ENCODE results near the gene MRPS26. TPM values are rescaled to one million over a fixed set of nuclear protein-coding genes. Genes with fewer than 3 reads are reported as not detected.

Gene MRPS26
- total and polyA plus RNA-seq, 2 donors: 18.3 to 97.4 TPM

DNA sequence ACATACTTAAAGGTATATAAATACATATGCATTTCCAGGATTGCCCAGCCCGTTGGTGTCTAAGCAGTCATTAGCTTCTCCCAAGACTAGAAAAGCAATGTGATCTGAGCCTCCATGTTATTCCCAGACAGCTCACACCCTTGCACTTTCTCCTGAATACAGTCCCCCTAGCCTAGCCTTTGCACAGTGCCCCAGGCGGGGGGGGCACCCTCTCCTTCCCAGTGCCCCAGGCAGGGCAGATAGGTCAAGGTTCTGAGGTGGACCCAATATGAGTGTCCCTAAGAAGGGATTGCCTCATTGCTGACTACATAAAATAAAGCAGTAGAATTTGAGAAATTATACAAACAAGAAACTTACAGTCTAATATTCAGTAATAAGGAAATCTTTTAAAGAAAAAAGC lies 17.9 kb upstream of the MRPS26 start:
- no peak for DNase-seq (ENCODE audit: extremely low spot score)
- H3K36me3 ChIP-seq (ENCODE audit: insufficient read depth): no peaks in the 10 kb centered on the region
- no peaks in the 10 kb centered on the region for H3K4me1 ChIP-seq (ENCODE audit: insufficient read depth)
- no peak overlapping the region for H3K27ac ChIP-seq (ENCODE audit: low read depth)
- WGBS: 74% methylated on average over 2 of the region's 2 CpGs
- H3K4me3 ChIP-seq (ENCODE audit: low read depth, low read length): no peak overlapping the region

DNA sequence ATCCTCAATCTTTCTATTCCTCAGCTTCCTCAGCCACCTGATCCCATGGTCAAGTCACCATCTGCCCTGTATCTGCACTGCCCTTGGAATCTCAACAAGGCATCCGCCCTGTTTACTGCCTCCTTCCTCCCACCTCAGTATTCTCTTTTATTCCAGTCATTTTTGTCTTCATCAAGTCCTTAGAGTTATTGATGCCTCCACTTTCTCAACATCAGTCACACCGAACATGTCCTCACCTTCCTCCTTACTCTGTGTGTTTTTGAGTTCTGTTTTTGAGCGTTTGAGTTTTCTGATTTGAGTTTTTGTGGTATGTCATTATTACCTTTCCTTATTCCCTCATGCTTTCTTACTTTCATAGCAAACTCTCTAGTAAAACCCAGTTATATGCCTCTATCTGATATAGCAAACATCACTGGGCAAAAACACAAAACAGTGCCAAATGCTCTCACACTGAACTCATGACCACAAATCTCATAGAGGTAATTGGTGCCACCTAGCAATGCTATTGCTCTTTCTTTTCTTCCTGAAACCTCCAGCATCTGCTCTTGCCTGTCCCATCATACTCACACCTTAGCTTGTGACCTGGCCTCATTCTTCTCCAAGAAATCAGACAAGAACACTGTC lies 14.2 kb upstream of the MRPS26 start:
- no peak overlapping the region for H3K4me3 ChIP-seq (ENCODE audit: low read depth, low read length)
- no peaks in the 10 kb centered on the region for H3K36me3 ChIP-seq (ENCODE audit: insufficient read depth)
- no peak overlapping the region for H3K27ac ChIP-seq (ENCODE audit: low read depth)
- 94% methylated on average over 3 of the region's 3 CpGs for WGBS
- no peak for DNase-seq (ENCODE audit: extremely low spot score)
- no peaks in the 10 kb centered on the region for H3K4me1 ChIP-seq (ENCODE audit: insufficient read depth)

DNA sequence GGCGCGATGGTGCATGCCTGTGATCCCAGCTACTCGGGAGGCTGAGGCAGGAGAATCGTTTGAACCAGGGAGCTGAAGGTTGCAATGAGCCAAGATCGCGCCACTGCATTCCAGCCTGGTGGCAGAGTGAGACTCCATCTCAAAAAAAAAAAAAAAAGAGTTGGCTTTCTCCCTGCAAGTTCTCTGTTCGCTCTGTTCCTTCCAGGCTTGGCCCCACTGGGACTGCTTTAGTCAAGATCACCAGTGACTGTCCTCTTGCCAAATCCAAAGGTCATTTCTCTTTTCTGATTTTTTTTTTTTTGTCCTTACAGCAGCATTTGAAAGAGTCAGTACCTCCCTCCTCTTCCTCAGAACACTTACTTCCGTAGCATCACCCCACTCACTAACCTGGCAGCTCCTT lies 13.2 kb upstream of the MRPS26 start:
- no peak for DNase-seq (ENCODE audit: extremely low spot score)
- H3K4me3 ChIP-seq (ENCODE audit: low read depth, low read length): no peak overlapping the region
- H3K36me3 ChIP-seq (ENCODE audit: insufficient read depth): peaks cover 2% of the 10 kb centered on the region
- no peaks in the 10 kb centered on the region for H3K4me1 ChIP-seq (ENCODE audit: insufficient read depth)
- 85% methylated on average over 8 of the region's 8 CpGs for WGBS
- H3K27ac ChIP-seq (ENCODE audit: low read depth): no peak overlapping the region

DNA sequence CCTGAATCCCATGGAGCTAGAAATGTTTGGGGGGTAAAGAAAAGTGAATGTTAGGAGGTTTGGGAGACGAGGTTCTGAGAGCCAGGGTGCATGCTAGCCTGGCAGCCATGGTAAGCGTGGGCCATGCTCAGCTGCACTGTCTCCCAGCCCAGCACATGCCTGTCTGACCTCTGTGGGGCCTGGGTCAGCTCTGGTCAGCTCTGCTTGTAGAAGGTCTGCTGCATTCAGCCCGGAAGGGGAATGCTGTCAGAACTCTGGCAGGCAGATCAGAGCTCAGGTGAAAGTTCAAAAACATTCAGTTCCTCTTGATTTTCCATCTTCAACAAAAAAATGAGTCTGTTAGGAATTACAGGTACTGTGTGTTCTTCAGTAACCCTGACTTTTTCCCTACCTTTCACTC lies 8.2 kb upstream of the MRPS26 start:
- Histone ChIP-seq H3K4me1 (ENCODE audit: insufficient read depth) (no peaks in the 10 kb centered on the region), H3K27ac (ENCODE audit: low read depth) (no peak overlapping the region), H3K4me3 (ENCODE audit: low read depth, low read length) (no peak overlapping the region), H3K36me3 (ENCODE audit: insufficient read depth) (peaks cover 2% of the 10 kb centered on the region)
- WGBS: 82% methylated on average over 3 of the region's 3 CpGs
- DNase-seq (ENCODE audit: extremely low spot score): no peak

- Histone ChIP-seq H3K4me1 (ENCODE audit: insufficient read depth) (no peaks in the 10 kb centered on the region), H3K27ac (ENCODE audit: low read depth) (no peak overlapping the region), H3K36me3 (ENCODE audit: insufficient read depth) (peaks cover 2% of the 10 kb centered on the region), H3K4me3 (ENCODE audit: low read depth, low read length) (no peak overlapping the region)
- WGBS: 69% methylated on average over 5 of the region's 5 CpGs
- no peak for DNase-seq (ENCODE audit: extremely low spot score)
Observed at GRCh38 chr20:3038454-3038853, 7.4 kb upstream of the MRPS26 start.

DNA sequence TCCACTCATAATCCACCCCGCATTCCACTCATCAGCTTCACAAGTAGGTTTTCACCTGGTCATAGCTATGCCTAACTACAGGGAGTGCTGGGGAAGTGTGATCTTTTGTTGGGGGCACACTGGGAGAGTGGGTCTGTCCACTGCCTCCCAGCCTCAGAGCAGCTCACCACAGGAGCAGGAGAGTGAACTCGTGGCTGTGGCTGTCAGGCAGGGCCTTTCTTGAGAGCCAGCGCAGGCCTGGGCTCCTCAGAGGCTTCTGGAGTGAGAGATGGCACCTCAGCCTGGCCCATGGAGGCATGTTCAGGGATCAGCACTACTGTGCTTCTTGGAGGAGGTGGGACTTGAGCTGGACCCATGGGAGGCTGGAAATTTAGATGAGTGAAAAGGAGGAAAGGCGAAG lies 6.4 kb upstream of the MRPS26 start:
- H3K4me3 ChIP-seq (ENCODE audit: low read depth, low read length): no peak overlapping the region
- 76% methylated on average over 4 of the region's 4 CpGs for WGBS
- H3K4me1 ChIP-seq (ENCODE audit: insufficient read depth): no peaks in the 10 kb centered on the region
- H3K36me3 ChIP-seq (ENCODE audit: insufficient read depth): peaks cover 2% of the 10 kb centered on the region
- no peak for DNase-seq (ENCODE audit: extremely low spot score)
- H3K27ac ChIP-seq (ENCODE audit: low read depth): no peak overlapping the region

DNA sequence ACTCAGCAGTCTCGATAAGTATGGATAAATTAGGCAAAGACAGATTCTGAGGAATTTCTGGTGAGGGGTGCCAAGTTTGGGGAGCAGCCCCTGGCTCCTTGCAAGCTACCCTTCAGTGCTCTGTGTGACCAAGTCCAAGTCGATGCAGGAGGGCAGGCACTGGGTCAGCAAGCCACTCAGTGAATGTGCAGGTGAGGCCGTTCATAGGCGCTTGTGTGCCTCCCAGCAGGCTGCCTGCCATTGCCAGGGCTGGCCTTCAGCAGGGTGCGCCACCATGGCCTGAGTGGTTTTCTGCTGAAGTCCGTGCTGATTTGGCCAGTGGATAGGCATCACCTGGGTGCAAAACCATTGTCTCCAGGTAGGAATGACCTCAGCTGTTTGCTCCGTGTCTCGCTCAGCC lies 5.8 kb upstream of the MRPS26 start:
- H3K4me3 ChIP-seq (ENCODE audit: low read depth, low read length): no peak overlapping the region
- no peak overlapping the region for H3K27ac ChIP-seq (ENCODE audit: low read depth)
- peaks cover 2% of the 10 kb centered on the region for H3K36me3 ChIP-seq (ENCODE audit: insufficient read depth)
- no peaks in the 10 kb centered on the region for H3K4me1 ChIP-seq (ENCODE audit: insufficient read depth)
- WGBS: 92% methylated on average over 8 of the region's 8 CpGs
- DNase-seq (ENCODE audit: extremely low spot score): no peak

DNA sequence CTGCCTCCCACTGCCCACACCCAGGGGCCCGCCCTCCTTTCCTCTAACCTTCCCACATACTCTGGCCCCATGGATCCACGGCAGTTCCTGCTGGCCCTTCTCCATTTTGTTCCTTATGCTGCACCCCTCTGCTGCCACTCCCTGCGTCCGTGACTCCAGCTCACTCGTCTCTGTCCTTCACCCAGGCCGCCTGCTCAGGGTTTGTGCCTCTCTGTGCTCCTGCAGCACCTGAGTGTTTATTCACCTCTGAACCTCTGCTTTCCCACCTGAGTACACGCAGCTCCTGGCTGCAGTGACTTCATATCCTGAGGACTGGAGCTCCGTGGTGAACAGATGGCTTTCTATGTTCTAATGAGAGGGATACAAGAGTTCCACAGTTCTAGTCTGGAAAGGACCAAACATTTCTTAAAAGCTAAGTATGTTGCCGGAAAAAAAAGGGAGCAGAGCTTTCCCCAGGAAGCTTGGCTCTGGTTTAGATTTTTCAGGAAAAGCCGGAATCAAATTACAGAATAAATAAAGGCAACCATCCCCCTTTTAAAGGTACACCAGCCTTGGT lies 3.9 kb upstream of the MRPS26 start:
- H3K27ac ChIP-seq (ENCODE audit: low read depth): peak overlapping the region; percentile 69
- WGBS: 40% methylated on average over 10 of the region's 10 CpGs
- H3K4me1 ChIP-seq (ENCODE audit: insufficient read depth): no peaks in the 10 kb centered on the region
- no peak overlapping the region for H3K4me3 ChIP-seq (ENCODE audit: low read depth, low read length)
- H3K36me3 ChIP-seq (ENCODE audit: insufficient read depth): peaks cover 2% of the 10 kb centered on the region
- no peak for DNase-seq (ENCODE audit: extremely low spot score)

DNA sequence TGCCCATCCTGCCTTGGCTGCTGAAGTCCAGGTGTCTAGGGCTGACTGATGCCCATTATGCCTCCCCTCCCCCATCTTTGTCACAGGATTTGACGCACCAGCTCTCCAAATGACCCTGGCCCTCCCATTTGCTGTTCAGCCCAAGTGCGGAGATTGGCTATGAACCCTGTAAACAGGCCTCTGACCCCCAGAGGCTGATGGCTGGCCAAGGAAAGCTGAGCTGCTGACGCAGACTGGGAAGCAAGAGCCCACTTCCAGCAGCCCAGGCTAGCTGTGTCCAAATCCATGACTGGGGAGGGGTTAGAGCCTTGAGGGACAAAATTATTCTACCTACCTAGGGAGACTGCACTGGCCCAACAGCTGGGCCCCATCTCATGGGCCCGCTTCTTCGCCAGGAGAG lies 3.2 kb upstream of the MRPS26 start:
- H3K4me3 ChIP-seq (ENCODE audit: low read depth, low read length): no peak overlapping the region
- no peak overlapping the region for H3K27ac ChIP-seq (ENCODE audit: low read depth)
- H3K4me1 ChIP-seq (ENCODE audit: insufficient read depth): no peaks in the 10 kb centered on the region
- no peaks in the 10 kb centered on the region for H3K36me3 ChIP-seq (ENCODE audit: insufficient read depth)
- no peak for DNase-seq (ENCODE audit: extremely low spot score)
- 67% methylated on average over 5 of the region's 5 CpGs for WGBS

- Histone ChIP-seq H3K36me3 (ENCODE audit: insufficient read depth) (peaks cover under 1% of the 10 kb centered on the region), H3K27ac (ENCODE audit: low read depth) (no peak within 1 kb of the TSS), H3K4me1 (ENCODE audit: insufficient read depth) (no peaks in the 10 kb centered on the region), H3K4me3 (ENCODE audit: low read depth, low read length) (no peak within 1 kb of the TSS)
- 77% methylated on average over 3 of the region's 3 CpGs for WGBS
- DNase-seq (ENCODE audit: extremely low spot score): no peak
Observed at GRCh38 chr20:3043322-3043721, 2.5 kb upstream of the MRPS26 start, which contains the start of gene GNRH2. Gene GNRH2 (plus strand): TSS chr20:3043622. CDS start chr20:3044415, 793 bp downstream.

- no peak for DNase-seq (ENCODE audit: extremely low spot score)
- H3K36me3 ChIP-seq (ENCODE audit: insufficient read depth): peaks cover 3% of the 10 kb centered on the region
- H3K27ac ChIP-seq (ENCODE audit: low read depth): no peak overlapping the region
- H3K4me3 ChIP-seq (ENCODE audit: low read depth, low read length): no peak overlapping the region
- H3K4me1 ChIP-seq (ENCODE audit: insufficient read depth): no peaks in the 10 kb centered on the region
- 89% methylated on average over 8 of the region's 8 CpGs for WGBS
Observed at GRCh38 chr20:3044336-3044965, 1.4 kb upstream of the MRPS26 start.

DNA sequence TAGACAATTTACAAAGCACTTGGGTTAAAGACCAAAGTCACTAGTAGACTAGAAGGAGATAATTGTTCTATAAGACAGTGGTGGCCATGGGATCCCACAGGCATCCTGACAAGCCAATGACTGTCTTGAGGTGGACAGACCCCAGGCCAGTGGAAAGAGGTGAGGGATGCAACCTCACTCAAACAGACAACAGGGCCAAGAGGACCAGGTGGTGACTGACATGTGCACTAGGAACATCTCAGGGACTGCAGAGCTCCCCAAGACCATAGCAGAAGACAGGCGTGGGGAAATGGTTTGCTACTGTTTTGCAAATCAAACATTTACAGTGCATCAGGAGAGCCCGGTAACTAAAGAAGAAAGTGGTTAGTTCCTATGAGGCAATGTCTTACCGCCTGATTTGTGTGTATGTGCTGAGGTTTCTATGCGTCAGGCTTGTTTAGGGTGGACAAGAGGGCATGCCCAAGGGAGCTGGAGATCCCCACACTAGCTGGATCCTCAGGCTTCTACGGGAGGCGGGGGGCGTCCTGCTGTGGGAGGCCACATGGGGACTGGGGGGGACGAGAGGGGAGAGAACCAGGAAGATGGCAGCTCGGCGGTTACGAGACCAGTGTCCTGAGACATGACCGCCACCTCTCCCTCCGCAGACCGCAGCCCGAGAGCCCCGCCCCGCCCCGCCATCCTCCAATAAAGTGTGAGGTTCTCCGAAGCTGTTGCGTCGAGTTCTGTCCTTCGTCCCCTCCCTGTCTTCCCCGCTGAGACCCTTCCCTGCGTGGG lies 623 bp upstream of the MRPS26 start:
- 2% methylated on average over 24 of the region's 24 CpGs for WGBS
- DNase-seq (ENCODE audit: extremely low spot score): no peak
- Histone ChIP-seq H3K27ac (ENCODE audit: low read depth) (peak overlapping the region; percentile 94), H3K36me3 (ENCODE audit: insufficient read depth) (peaks cover 3% of the 10 kb centered on the region), H3K4me1 (ENCODE audit: insufficient read depth) (no peaks in the 10 kb centered on the region), H3K4me3 (ENCODE audit: low read depth, low read length) (peak overlapping the region; percentile 93)

DNA sequence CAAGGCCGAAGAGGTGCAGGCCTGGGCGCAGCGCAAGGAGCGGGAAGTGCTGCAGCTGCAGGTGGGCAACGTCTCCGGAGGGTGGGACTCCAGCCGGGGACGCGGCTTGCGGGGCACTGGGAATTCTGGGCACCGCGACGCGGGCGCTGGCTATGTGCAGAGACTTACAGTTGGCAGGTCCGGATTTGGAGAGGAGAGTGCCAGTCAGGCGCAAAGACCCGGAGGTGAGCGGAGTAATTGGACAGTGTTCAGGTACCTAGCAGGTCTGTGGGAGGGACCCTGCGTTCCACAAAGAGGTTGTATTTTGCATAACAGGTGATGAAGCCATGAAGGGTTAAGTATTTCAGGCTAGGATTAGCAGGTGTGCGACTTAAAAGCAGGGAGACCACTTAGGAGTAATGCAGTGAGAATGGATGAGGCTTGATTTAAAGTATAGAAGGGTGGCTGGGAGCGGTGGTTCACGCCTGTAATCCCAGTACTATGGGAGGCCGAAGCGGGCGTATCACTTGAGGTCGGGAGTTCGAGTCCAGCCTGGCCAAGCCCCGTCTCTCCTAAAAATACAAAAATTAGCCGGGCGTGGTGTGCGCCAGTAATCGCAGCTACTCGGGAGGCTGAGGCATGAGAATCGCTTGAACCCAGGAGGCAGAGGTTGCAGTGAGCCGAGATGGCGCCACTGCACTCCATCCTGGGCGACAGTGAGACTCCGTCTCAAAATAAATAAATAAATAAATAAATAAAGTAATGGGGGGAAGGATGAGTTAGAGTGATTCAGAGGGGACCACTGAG lies 1.0 kb downstream of the MRPS26 start:
- no peak for DNase-seq (ENCODE audit: extremely low spot score)
- Histone ChIP-seq H3K36me3 (ENCODE audit: insufficient read depth) (peaks cover 3% of the 10 kb centered on the region), H3K27ac (ENCODE audit: low read depth) (no peak overlapping the region), H3K4me1 (ENCODE audit: insufficient read depth) (no peaks in the 10 kb centered on the region), H3K4me3 (ENCODE audit: low read depth, low read length) (peak overlapping the region; percentile 93)
- WGBS: 40% methylated on average over 39 of the region's 39 CpGs

All from urinary bladder (tissue), 4 donors.